Liver (tissue), 3 donors: ENCODE results near the gene DNAJB4.

Source experiments
- EGR1 ChIP-seq, 2 donors: IDR thresholded peaks; 2 replicates each; pipeline ENCODE4 v1.6.1; 2016 to 2018; ENCODE audit warnings: antibody characterized with exemption in 2 of 2, low read depth in 2 of 2
- GABPA ChIP-seq, 2 donors: IDR thresholded peaks in 1 of 2; conservative IDR thresholded peaks in 1 of 2; 2 replicates each; pipeline ENCODE4 v1.6.1; 2016; ENCODE audit warnings: antibody characterized with exemption in 2 of 2, mild to moderate bottlenecking in 1 of 2, moderate library complexity in 1 of 2
- HNF4A ChIP-seq, 2 donors: conservative IDR thresholded peaks; 2 replicates each; pipeline ENCODE4 v1.6.1; 2016; ENCODE audit warnings: antibody characterized with exemption in 2 of 2, mild to moderate bottlenecking in 2 of 2
- HNF4G ChIP-seq: IDR thresholded peaks from 2 replicates; pipeline ENCODE4 v1.6.1; 2016; ENCODE audit warnings: antibody characterized with exemption
- JUND ChIP-seq, 2 donors: IDR thresholded peaks; 2 replicates each; pipeline ENCODE4 v1.6.1; 2016; ENCODE audit warnings: antibody characterized with exemption in 2 of 2
- RAD21 ChIP-seq, 2 donors: IDR thresholded peaks; 2 replicates each; pipeline ENCODE4 v1.6.1; 2016; ENCODE audit warnings: antibody characterized with exemption in 2 of 2, mild to moderate bottlenecking in 2 of 2
- REST ChIP-seq: IDR thresholded peaks from 2 replicates; pipeline ENCODE4 v1.6.1; 2016; ENCODE audit warnings: antibody characterized with exemption, mild to moderate bottlenecking
- RXRA ChIP-seq, 2 donors: IDR thresholded peaks; 2 replicates each; pipeline ENCODE4 v1.6.1; 2017 to 2018; ENCODE audit warnings: antibody characterized with exemption in 2 of 2, mild to moderate bottlenecking in 1 of 2
- TAF1 ChIP-seq: conservative IDR thresholded peaks from 2 replicates; pipeline ENCODE4 v1.6.1; 2016; ENCODE audit warnings: antibody characterized with exemption, mild to moderate bottlenecking
- YY1 ChIP-seq: IDR thresholded peaks from 2 replicates; pipeline ENCODE4 v1.6.1; 2016; ENCODE audit warnings: antibody characterized with exemption, mild to moderate bottlenecking
- ZBTB33 ChIP-seq: IDR thresholded peaks from 2 replicates; pipeline ENCODE4 v1.6.1; 2016; ENCODE audit warnings: antibody characterized with exemption
- TF ChIP-seq, protein P1 (sequence below): fragments of 150-350 bp; IDR thresholded peaks from 2 replicates; pipeline ENCODE4 v1.5.1; 2017; ENCODE audit warnings: improper control_type of control experiment, low read depth, low read length; ENCODE audit not compliant: missing input control
- TF ChIP-seq, protein P2 (sequence below): IDR thresholded peaks from 2 replicates; pipeline ENCODE4 v1.6.1; 2016; ENCODE audit warnings: antibody characterized with exemption
- TF ChIP-seq, protein P3 (sequence below): IDR thresholded peaks from 2 replicates; pipeline ENCODE4 v1.6.1; 2016; ENCODE audit warnings: antibody characterized with exemption
- donor health status: healthy.
- donor health status: healthy.

DNA sequence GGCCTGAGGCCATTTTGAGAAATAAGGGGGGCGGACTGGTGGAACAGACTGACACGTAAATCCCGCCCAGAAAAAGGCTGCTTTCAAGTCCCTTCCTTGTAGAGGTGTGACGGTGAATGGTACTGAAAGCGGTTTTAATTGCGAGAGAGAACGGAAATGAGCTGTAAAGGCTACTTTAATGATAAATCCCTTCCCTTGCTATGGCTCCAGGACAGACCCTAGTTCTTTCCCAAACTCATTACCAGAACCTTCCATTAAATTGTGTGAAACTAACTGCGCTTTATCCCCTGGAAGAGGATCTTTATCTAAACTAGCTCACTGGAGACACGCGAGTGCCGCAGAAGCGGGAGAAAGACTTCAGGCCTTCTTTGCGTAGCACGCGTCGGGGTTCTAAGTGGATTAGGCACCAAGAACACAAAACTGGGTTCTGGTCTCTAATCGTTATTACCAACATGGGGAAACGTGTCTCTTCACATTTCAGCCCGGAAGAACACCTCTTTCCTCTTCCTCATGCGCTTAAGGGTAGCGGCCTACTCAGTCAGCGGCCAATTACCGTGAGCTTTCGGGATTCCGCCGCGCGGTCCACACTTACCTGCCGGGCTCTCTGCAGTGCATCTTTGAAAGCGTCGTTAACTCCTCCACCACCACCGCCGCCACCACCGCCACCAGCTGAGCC lies 26.3 kb upstream of the DNAJB4 start:
- peak; percentile 64 for TF ChIP-seq REST
- TF ChIP-seq, protein P1, sequence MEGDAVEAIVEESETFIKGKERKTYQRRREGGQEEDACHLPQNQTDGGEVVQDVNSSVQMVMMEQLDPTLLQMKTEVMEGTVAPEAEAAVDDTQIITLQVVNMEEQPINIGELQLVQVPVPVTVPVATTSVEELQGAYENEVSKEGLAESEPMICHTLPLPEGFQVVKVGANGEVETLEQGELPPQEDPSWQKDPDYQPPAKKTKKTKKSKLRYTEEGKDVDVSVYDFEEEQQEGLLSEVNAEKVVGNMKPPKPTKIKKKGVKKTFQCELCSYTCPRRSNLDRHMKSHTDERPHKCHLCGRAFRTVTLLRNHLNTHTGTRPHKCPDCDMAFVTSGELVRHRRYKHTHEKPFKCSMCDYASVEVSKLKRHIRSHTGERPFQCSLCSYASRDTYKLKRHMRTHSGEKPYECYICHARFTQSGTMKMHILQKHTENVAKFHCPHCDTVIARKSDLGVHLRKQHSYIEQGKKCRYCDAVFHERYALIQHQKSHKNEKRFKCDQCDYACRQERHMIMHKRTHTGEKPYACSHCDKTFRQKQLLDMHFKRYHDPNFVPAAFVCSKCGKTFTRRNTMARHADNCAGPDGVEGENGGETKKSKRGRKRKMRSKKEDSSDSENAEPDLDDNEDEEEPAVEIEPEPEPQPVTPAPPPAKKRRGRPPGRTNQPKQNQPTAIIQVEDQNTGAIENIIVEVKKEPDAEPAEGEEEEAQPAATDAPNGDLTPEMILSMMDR = no peak
- TF ChIP-seq HNF4G = no peak
- TF ChIP-seq RAD21 (IDR thresholded peaks at IDR 0.05) = peak in 1 of 2 donors; percentile 47
- TF ChIP-seq, protein P2, sequence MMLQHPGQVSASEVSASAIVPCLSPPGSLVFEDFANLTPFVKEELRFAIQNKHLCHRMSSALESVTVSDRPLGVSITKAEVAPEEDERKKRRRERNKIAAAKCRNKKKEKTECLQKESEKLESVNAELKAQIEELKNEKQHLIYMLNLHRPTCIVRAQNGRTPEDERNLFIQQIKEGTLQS = no peak
- TF ChIP-seq HNF4A (conservative IDR thresholded peaks at IDR 0.05) = no peak
- TF ChIP-seq JUND (IDR thresholded peaks at IDR 0.05) = peak in 1 of 2 donors; percentile 30
- no peak for TF ChIP-seq ZBTB33
- no peak for TF ChIP-seq TAF1
- TF ChIP-seq RXRA (IDR thresholded peaks at IDR 0.05) = peak in 1 of 2 donors; percentile 28
- TF ChIP-seq, protein P3, sequence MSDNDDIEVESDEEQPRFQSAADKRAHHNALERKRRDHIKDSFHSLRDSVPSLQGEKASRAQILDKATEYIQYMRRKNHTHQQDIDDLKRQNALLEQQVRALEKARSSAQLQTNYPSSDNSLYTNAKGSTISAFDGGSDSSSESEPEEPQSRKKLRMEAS = no peak
- no peak for TF ChIP-seq YY1
- TF ChIP-seq GABPA (IDR thresholded peaks at IDR 0.05 in 1 of 2, conservative IDR thresholded peaks at IDR 0.05 in 1 of 2) = no peak
- no peak for TF ChIP-seq EGR1 (IDR thresholded peaks at IDR 0.05; ENCODE audit: low read depth in 2 of 2)
